Stimulated activated CD4-positive, alpha-beta T cell treated with anti-CD3 and anti-CD28 coated beads, Interleukin-4, amount 100 ng/mL, for 24 hours (primary cell): ENCODE results near the gene ANKRD36C.
"Not testable (repeated sequence)": the region's sequence is repeated elsewhere in the genome, so short reads cannot be mapped to it uniquely, and the experiment has no call there.

ENCODE experiments used
- DNase-seq: peaks from one replicate; pipeline ENCODE4 v3.0.0-alpha.2; 2020

The ANKRD36C gene

GRCh38 chr2:96006248-96006647, 14.6 kb upstream of the ANKRD36C start:
- DNase-seq: not testable (repeated sequence)

DNA sequence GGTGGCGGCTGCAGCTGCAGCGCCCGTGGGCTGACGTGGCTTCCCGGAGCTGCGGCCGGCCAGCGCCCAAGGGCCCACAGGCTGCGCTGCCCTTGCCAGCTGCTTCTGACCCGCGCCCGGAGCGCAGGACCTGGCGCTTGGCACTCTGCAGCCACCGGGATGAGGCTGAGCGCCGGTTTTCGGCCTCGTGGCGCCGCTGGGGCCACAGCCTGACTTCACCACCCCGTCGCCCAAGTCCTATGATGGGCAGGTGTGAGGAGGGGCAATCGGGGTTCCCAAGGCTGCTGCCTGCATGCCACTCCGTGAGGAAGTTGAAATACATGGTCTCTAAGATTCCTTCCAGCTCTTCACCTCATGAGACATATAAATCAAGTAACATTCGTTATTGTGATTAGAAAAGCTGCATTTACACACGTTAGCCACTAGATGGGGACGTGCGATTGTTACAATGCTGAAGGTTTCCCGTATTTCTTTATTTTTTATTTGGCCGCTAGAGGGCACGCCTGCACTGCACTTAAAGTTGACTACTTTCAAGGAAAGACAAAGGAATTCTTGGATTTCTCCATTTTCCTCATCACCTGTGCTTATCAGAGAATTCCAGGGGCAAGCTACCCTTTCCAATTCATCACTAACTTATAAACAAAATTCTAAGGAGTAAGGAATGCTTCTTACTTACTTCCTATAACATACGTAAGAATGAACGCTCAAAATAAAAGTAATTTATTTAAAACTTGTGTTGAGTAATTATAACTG, 1.1 kb upstream of the ANKRD36C start:
- DNase-seq: peak; percentile 64

DNA sequence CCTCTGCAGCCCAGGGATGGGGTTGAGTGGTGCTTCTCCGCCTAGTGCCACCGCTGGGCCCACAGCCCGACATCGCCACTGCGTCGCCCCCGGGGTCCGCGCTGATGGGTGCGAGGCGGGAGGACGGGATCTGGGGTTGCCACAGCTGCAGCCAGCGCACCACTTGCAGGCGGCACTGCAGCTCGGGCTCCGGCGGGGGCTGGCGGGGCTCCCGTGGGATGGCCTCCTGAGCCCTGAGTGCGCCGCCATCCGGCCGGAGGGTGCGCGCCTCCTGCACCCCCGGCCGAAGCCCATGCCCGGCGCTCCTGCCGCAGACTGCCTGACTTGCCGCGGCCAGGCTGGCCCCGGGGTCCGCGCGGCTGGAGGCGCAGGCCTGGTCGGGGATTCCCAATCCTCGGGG, 478 bp upstream of the ANKRD36C start:
- not testable (repeated sequence) for DNase-seq

DNA sequence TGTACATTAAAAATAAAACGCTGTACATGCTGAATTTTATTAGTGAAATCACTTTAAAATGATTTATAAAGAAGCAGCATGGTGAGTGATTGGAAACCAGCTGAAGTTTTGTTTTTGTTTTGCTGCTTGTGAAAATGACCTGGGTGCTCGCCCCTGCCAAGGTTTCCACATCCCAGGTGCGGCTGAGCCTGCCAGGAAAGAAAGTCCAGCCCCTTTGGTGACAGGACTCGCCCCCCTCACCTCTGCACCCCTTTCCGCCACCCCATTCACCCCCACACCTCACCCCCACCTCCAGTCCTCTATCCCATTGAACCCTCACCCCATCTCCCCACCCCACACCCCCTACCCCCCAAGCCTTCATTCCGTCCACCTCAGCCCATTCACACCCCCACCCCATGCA, 740 bp downstream of the ANKRD36C start:
- DNase-seq: not testable (repeated sequence)

DNA sequence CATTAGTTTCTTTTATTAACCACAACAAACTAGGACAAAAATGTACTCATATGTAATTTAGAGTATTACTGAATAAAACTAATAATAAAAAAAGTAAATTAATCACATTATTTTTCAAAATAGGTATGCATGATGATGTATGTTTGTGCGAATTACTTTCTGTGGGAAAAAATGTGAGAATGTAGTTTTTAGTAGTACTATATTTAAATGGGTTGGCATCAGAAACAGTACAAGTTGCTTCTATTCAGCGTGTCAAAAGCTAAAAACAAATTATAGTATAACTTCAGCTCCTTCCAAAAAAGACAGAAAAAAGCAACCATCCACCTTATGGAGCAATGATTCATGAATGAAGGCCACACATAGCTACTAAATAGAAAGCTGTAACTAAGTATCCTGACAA, 40.0 kb downstream of the ANKRD36C start:
- not testable (repeated sequence) for DNase-seq

DNA sequence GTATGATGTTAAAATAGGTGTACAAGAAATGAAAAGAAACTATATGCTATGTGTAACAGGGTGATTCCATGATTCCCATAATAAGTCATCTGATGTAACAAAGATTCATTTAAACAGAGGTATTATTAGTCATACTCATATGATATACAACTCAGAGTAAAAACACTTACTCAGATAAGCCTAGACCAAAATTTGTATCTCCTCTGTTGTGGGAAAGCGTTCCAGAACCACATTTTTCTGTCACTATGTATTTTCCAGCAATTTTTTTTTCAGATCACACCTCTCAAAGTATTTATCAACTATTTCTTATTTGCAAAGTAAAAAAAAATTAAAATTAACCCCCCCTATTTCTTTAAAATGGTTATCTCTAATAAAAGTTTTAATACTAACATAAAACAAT, 43.6 kb downstream of the ANKRD36C start:
- DNase-seq: not testable (repeated sequence)

DNA sequence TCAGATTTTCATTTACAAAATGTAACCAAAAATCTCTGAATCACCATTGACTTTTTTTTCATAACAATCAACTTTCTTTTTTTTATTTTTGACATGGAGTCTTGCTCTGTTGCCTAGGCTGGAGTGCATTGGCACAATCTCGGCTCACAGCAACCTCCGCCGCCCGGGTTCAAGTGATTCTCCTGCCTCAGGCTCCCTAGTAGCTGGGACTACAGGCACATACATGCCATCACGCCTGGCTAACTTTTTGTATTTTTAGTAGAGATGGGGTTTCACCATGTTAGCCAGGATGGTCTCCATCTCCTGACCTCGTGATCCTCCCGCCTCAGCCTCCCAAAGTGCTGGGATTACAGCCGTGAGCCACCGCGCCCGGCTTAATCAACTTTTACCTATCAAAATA, 51.7 kb downstream of the ANKRD36C start:
- not testable (repeated sequence) for DNase-seq

DNA sequence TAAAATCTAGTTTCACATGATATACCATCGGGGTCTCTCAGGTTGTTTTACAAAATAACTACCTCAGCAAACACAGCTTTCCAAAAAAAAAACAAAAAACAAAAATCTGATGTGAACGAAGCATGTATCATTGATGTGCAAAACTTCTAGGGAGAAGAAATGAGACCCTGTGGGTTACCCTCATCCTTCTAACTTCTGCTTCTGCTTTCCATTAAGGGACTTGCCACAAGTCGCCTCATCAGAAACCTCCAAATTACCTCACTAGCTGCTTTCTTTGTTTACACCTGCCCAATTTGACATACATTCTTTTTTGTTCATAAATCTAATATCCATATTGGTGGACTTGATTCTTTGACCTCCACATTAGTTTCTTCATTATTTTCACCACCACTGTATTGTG, 60.9 kb downstream of the ANKRD36C start:
- DNase-seq: not testable (repeated sequence)

GRCh38 chr2:95917007-95917406, 74.6 kb downstream of the ANKRD36C start:
- not testable (repeated sequence) for DNase-seq

DNA sequence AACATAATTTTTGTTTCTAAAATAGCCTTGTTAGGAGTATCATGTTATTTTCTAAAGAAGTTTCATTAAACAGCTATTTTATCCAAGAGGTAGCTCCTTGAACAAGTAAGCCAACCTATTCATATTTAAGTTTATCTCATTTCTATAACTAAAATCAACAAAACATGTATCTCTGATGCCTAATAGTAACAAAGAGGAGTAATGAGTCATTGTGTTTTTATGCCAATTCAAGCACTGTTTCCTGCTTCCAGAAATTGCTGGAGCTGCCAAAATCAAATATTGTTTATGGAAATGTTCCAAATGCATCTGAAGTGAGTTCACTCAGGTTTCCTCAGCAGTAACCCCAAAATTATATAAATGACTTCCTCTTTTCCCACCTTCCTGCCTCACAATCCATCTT, 76.5 kb downstream of the ANKRD36C start:
- DNase-seq: not testable (repeated sequence)

DNA sequence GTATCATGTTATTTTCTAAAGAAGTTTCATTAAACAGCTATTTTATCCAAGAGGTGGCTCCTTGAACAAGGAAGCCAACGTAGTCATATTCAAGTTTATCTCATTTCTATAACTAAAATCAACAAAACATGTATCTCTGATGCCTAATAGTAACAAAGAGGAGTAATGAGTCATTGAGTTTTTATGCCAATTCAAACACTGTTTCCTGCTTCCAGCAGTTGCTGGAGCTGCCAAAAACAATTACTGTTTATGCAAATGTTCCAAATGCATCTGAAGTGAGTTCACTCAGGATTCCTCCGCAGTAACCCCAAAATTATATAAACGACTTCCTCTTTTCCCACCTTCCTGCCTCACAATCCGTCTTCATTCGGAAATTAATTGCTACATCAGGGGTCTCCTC, 80.2 kb downstream of the ANKRD36C start:
- not testable (repeated sequence) for DNase-seq

GRCh38 chr2:95894443-95894842, 97.2 kb downstream of the ANKRD36C start:
- DNase-seq: not testable (repeated sequence)

GRCh38 chr2:95867929-95868328, 123.7 kb downstream of the ANKRD36C start:
- DNase-seq: not testable (repeated sequence)

- DNase-seq: not testable (repeated sequence)
Measured at GRCh38 chr2:95867047-95867677, 124.5 kb downstream of the ANKRD36C start.

GRCh38 chr2:95862121-95862520, 129.5 kb downstream of the ANKRD36C start:
- not testable (repeated sequence) for DNase-seq

DNA sequence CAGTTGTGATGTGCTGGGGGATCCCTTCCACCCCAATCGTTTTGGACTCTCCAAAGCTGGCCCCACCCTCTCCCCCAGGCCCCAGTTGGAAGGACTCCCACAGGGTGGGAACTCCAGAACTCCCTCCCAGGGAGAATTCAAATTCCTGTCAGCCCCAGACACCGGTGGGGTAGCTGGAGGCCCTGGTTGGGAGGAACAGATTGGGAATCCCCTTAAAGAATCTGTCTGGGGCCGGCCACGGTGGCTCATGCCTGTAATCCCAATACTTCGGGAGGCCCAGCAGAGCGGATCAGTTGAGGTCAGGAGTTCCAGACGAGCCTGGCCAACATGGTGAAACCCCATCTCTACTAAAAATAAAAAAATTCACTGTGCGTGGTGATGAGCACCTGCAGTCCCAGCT, 155.5 kb downstream of the ANKRD36C start:
- no peak for DNase-seq

DNA sequence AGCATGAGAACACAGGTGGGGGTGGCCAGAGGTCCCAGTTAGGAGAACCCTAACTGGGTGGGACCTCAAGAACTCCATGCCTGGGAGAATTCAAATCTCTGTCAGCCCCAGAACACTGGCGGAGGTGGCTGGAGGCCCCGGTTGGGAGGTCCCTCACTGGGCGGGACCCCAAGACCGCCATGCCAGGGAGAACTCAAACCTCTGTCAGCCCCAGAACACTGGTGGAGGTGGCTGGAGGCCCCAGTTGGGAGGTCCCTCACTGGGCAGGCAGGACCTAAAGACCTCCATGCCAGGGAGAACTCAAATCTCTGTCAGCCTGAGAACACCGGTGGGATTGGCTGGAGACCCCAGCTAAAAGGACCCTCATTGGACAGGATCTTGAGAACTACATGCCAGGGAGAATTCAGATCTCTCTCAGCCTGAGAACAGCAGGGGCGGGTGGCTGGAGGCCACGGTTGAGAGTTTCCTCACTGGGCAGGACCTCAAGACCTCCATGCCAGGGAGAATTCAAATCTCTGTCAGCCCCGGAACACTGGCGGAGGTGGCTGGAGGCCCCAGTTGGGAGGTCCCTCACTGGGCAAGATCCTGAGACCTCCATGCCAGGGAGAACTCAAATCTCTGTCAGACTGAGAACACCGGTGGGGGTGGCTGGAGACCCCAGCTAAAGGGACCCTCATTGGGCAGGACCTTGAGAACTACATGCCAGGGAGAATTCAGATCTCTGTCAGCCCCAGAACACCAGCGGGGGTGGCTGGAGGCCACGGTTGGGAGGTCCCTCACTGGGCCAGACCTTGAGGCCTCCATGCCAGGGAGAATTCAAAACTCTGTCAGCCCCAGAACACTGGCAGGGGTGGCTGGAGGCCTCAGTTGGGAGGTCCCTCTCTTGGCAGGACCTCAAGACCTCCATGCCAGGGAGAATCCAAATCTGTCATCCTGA, 157.3 kb downstream of the ANKRD36C start:
- not testable (repeated sequence) for DNase-seq

- not testable (repeated sequence) for DNase-seq
Measured at GRCh38 chr2:95824218-95824617, 167.4 kb downstream of the ANKRD36C start.

- DNase-seq: not testable (repeated sequence)
Measured at GRCh38 chr2:95817521-95817920, 174.1 kb downstream of the ANKRD36C start.

DNA sequence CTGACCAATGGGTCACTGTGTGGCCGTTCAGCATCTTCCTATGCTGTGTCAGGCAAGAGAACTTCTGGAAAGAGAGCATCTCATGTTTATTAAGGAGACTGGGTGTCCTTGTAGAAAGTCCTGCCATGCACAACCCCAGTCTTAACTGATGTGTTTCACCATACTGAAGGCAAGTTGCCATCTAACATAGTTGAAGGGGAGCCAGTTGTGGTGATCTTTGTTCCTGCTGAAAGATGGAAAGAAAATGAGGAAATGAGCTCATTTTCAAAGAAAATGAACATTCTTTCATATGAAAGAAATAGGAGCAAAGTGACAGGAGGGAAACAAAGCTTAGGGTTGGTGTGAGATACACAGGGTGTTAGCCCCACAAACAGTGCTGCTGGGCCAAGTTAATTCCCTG, 178.3 kb downstream of the ANKRD36C start:
- not testable (repeated sequence) for DNase-seq

GRCh38 chr2:95799892-95800291, 191.7 kb downstream of the ANKRD36C start:
- no peak for DNase-seq

DNA sequence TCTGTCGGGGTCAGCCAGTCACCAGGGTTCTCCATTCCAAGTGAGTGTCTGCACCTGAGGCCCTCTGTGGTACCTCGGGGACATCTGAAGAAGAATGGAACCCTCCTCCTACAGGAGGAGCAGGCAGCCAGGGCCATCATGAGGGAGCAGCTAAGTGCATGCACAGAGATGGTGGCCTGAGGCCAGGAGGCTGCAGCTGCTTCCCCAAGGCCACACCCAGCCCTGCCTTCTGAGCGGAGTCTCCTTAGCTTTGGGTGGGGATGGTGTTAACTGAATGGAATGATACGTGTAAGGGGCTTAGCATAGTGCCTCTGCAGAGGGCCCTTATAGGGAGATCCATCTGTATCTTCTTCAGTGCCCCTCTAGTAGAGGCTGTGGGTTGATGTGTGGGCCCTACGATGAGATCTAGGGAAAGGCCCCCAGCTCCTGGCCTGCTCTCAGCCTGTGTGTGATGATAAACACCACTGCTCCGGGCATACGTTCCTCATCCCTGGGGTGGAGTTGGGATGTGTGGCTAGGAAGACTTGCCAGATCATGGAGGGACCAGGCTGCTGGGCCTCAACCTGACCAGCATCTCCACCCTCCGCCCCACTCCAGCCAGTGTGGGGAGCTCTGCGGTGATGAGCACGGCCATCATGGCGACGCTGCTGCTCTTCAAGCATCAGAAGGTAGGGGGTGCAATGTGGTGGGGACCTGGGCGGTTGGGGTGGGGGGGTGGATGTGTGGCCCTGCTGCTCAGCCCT, 192.3 kb downstream of the ANKRD36C start:
- not testable (repeated sequence) for DNase-seq
